Measurements from ENCODE around the gene DACT2. TPM values are rescaled to one million over a fixed set of nuclear protein-coding genes. Genes with fewer than 3 reads are reported as not detected.

The DACT2 gene
- total and polyA plus RNA-seq, 10 of the 15 experiments (the other 5 are each of a cell fraction or from before 2014, with no cell fraction given), result not detected

- H3K4me1 ChIP-seq (ENCODE audit: control insufficient read depth, insufficient read depth, low read length), result no peaks in the 10 kb centered on the region
- H2AFZ ChIP-seq (ENCODE audit: control insufficient read depth, low read depth, low read length), result no peak overlapping the region
- H3K27me3 ChIP-seq (replicated peaks in 1 of 2; ENCODE audit: control insufficient read depth in 2 of 2, insufficient read depth in 2 of 2, low read length in 1 of 2), result no peaks in the 10 kb centered on the region
- ChIA-PET RAD21 (ENCODE audit: unreplicated experiment) (no interaction called here), SMC1A (ENCODE audit: uncharacterized antibody, unreplicated experiment) (no interaction called here), CTCF (interaction anchor here (1.1 kb wide), 1 partner anchor 13 kb away, joined by 4 read pairs; no protein-coding TSS in a partner anchor), POLR2A (no interaction called here)
- H3K36me3 ChIP-seq (ENCODE audit: control insufficient read depth in 2 of 2, insufficient read depth in 2 of 2, low read length in 1 of 2), result no peaks in the 10 kb centered on the region
- in situ Hi-C loops (cut with MboI), result no loop called here
- DNase-seq (ENCODE audit: low read depth, low spot score) (no peak), ATAC-seq (no peak), FAIRE-seq (no peak)
- H4K20me1 ChIP-seq (ENCODE audit: control insufficient read depth, insufficient read depth), result no peaks in the 10 kb centered on the region
- intact Hi-C loops (cut with micrococcal nuclease; ENCODE audit: unreplicated experiment), result no loop called here
- no peak overlapping the region for H3K27ac ChIP-seq (ENCODE audit: control insufficient read depth, insufficient read depth)
- H3K79me2 ChIP-seq (ENCODE audit: control insufficient read depth, insufficient read depth, low read length), result no peaks in the 10 kb centered on the region
- BruUV-seq (replicated peaks), result no TSS peak
- no peak overlapping the region for H3K4me3 ChIP-seq
- H3K9ac ChIP-seq (ENCODE audit: control insufficient read depth, insufficient read depth, low read length), result no peak overlapping the region
- WGBS (ENCODE audit: insufficient coverage, insufficient replicate concordance, low lambda C conversion rate, missing lambda C conversion rate), result 18% methylated on average over 23 of the region's 26 CpGs
- no peak overlapping the region for H3K4me2 ChIP-seq (ENCODE audit: control insufficient read depth, insufficient read depth)
- no peaks in the 10 kb centered on the region for H3K9me3 ChIP-seq (replicated peaks; ENCODE audit: control insufficient read depth, insufficient read depth, low read length)
- no peak for TF ChIP-seq NBN (IDR thresholded peaks at IDR 0.05)
- TF ChIP-seq NR2F1 (conservative IDR thresholded peaks at IDR 0.05), result no peak
- no peak for TF ChIP-seq E4F1 (IDR thresholded peaks at IDR 0.05; ENCODE audit: borderline replicate concordance, partially characterized antibody)
- TF ChIP-seq REST (IDR thresholded peaks at IDR 0.05; ENCODE audit: low read depth, low read length), result no peak
- no peak for TF ChIP-seq ZBTB33 (IDR thresholded peaks at IDR 0.05)
- no peak for TF ChIP-seq TARDBP (IDR thresholded peaks at IDR 0.05; ENCODE audit: borderline replicate concordance)
- TF ChIP-seq WRNIP1 (IDR thresholded peaks at IDR 0.05; ENCODE audit: borderline replicate concordance, low read depth, low read length), result no peak
- no peak for TF ChIP-seq SKIL (IDR thresholded peaks at IDR 0.05; ENCODE audit: low read depth, poor library complexity, severe bottlenecking)
- no peak for TF ChIP-seq BRCA1 (IDR thresholded peaks at IDR 0.05; ENCODE audit: low read depth, low read length)
- TF ChIP-seq FOXK2 (IDR thresholded peaks at IDR 0.05), result no peak
- no peak for TF ChIP-seq CHD1 (IDR thresholded peaks at IDR 0.05; ENCODE audit: low read depth, low read length)
- TF ChIP-seq NFIC (IDR thresholded peaks at IDR 0.05; ENCODE audit: low read depth, low read length), result no peak
Measured at GRCh38 chr6:168293636-168294530, 25.7 kb downstream of the DACT2 start.
